H9 (cell line): ENCODE measurements around the gene IMP3. TPM values are rescaled to one million over a fixed set of nuclear protein-coding genes. Genes with fewer than 3 reads are reported as not detected.

Experiments
- DNase-seq: peaks from one replicate; pipeline ENCODE4 v3.0.0-alpha.2; 2017
- H2AFZ ChIP-seq: one replicate; pipeline ENCODE4 v1.6.1; 2013; ENCODE audit warnings: mild to moderate bottlenecking, low read length, control low read depth, moderate library complexity
- H2AK5ac ChIP-seq: 2 replicates; pipeline ENCODE4 v1.6.1; 2013; ENCODE audit warnings: low read length, control low read depth, mixed read lengths; ENCODE audit not compliant: insufficient read length
- H2BK120ac ChIP-seq: one replicate; pipeline ENCODE4 v1.6.1; 2013; ENCODE audit warnings: low read depth, mild to moderate bottlenecking, low read length, control low read depth, inconsistent platforms; ENCODE audit not compliant: poor library complexity, severe bottlenecking
- H2BK12ac ChIP-seq: 2 replicates; pipeline ENCODE4 v1.6.1; 2013; ENCODE audit warnings: low read length, control low read depth, mixed read lengths, low read depth; ENCODE audit not compliant: insufficient read length
- H2BK15ac ChIP-seq: 2 replicates; pipeline ENCODE4 v1.6.1; 2013; ENCODE audit warnings: low read depth, low read length, control low read depth
- H2BK20ac ChIP-seq: one replicate; pipeline ENCODE4 v1.6.1; 2013; ENCODE audit warnings: low read depth, mild to moderate bottlenecking, low read length, control low read depth, inconsistent platforms; ENCODE audit not compliant: poor library complexity, severe bottlenecking
- H2BK5ac ChIP-seq: 2 replicates; pipeline ENCODE4 v1.6.1; 2013; ENCODE audit warnings: low read length, control low read depth, mixed read lengths; ENCODE audit not compliant: insufficient read length
- H3K14ac ChIP-seq: 2 replicates; pipeline ENCODE4 v1.6.1; 2013; ENCODE audit warnings: low read length, control low read depth; ENCODE audit not compliant: insufficient read depth
- H3K18ac ChIP-seq: 2 replicates; pipeline ENCODE4 v1.6.1; 2013; ENCODE audit warnings: low read depth, mild to moderate bottlenecking, mixed read lengths, low read length, control low read depth; ENCODE audit not compliant: insufficient read length
- H3K23ac ChIP-seq: 2 replicates; pipeline ENCODE4 v1.6.1; 2013; ENCODE audit warnings: low read length, control low read depth, mixed read lengths, low read depth; ENCODE audit not compliant: insufficient read length
- H3K23me2 ChIP-seq: 2 replicates; pipeline ENCODE4 v1.6.1; 2013; ENCODE audit warnings: low read depth, mild to moderate bottlenecking, mixed read lengths, low read length, control low read depth; ENCODE audit not compliant: insufficient read length, poor library complexity, severe bottlenecking
- H3K27ac ChIP-seq: 2 replicates; pipeline ENCODE4 v1.5.1; 2013; ENCODE audit warnings: low read length, control low read depth, mixed read lengths, low read depth; ENCODE audit not compliant: insufficient read length
- H3K27me3 ChIP-seq: 2 replicates; pipeline ENCODE4 v1.6.1; 2013; ENCODE audit warnings: low read length, control low read depth, inconsistent platforms; ENCODE audit not compliant: insufficient read depth
- H3K4ac ChIP-seq: 2 replicates; pipeline ENCODE4 v1.6.1; 2013; ENCODE audit warnings: low read depth, mild to moderate bottlenecking, control low read depth, inconsistent platforms, low read length, moderate library complexity
- H3K4me1 ChIP-seq: 2 replicates; pipeline ENCODE4 v1.6.1; 2013; ENCODE audit warnings: low read length, control low read depth, inconsistent platforms; ENCODE audit not compliant: insufficient read depth
- H3K4me2 ChIP-seq: 2 replicates; pipeline ENCODE4 v1.6.1; 2013; ENCODE audit warnings: low read length, control low read depth, mixed read lengths; ENCODE audit not compliant: insufficient read length, insufficient read depth
- H3K56ac ChIP-seq: 2 replicates; pipeline ENCODE4 v1.6.1; 2013; ENCODE audit warnings: low read depth, mild to moderate bottlenecking, mixed read lengths, low read length, control low read depth; ENCODE audit not compliant: insufficient read length
- H3K79me1 ChIP-seq: 2 replicates; pipeline ENCODE4 v1.6.1; 2013; ENCODE audit warnings: low read depth, mild to moderate bottlenecking, moderate library complexity, low read length, control low read depth, inconsistent platforms; ENCODE audit not compliant: insufficient read depth, poor library complexity, severe bottlenecking
- H3K79me2 ChIP-seq: 2 replicates; pipeline ENCODE4 v1.6.1; 2013; ENCODE audit warnings: low read length, control low read depth, inconsistent platforms; ENCODE audit not compliant: insufficient read depth
- H3K9ac ChIP-seq: 2 replicates; pipeline ENCODE4 v1.6.1; 2013; ENCODE audit warnings: low read length, control low read depth, mixed read lengths; ENCODE audit not compliant: insufficient read length; ENCODE audit errors: extremely low read depth
- H3K9me3 ChIP-seq: one replicate; pipeline ENCODE4 v1.6.1; 2013; ENCODE audit warnings: low read depth, low read length, inconsistent platforms; ENCODE audit not compliant: control insufficient read depth
- H3T11ph ChIP-seq: one replicate; pipeline ENCODE4 v1.6.1; 2013; ENCODE audit warnings: mild to moderate bottlenecking, low read length, control low read depth, inconsistent platforms
- H4K20me1 ChIP-seq: one replicate; pipeline ENCODE4 v1.6.1; 2013; ENCODE audit not compliant: control insufficient read depth, insufficient read length, insufficient read depth
- H4K5ac ChIP-seq: 2 replicates; pipeline ENCODE4 v1.6.1; 2013; ENCODE audit warnings: low read depth, mild to moderate bottlenecking, mixed read lengths, low read length, control low read depth; ENCODE audit not compliant: insufficient read length
- H4K8ac ChIP-seq: replicated peaks from 2 replicates; pipeline ENCODE4 v1.6.1; 2013; ENCODE audit warnings: low read length, control low read depth, mixed read lengths, low read depth; ENCODE audit not compliant: insufficient read length
- H4K91ac ChIP-seq: 2 replicates; pipeline ENCODE4 v1.6.1; 2013; ENCODE audit warnings: low read depth, mild to moderate bottlenecking, moderate library complexity, mixed read lengths, low read length, control low read depth; ENCODE audit not compliant: insufficient read length
- H3K27ac Mint-ChIP-seq, 3 experiments: 2 replicates in 2 of 3; 3 replicates in 1 of 3; pipeline ENCODE4 v1.8.0; 2020 to 2021; ENCODE audit warnings: mixed read lengths in 3 of 3, mild to moderate bottlenecking in 1 of 3, moderate library complexity in 1 of 3
- H3K27me3 Mint-ChIP-seq: 2 replicates; pipeline ENCODE4 v1.8.0; 2021; ENCODE audit warnings: low read depth, mild to moderate bottlenecking, moderate library complexity, mixed read lengths
- H3K36me3 Mint-ChIP-seq, 3 experiments: 2 replicates in 2 of 3; 3 replicates in 1 of 3; pipeline ENCODE4 v1.8.0; 2020 to 2021; ENCODE audit warnings: low read depth in 3 of 3, mixed read lengths in 3 of 3; ENCODE audit not compliant: insufficient read depth in 1 of 3
- H3K4me1 Mint-ChIP-seq, 2 experiments: 2 replicates each; pipeline ENCODE4 v1.8.0; 2020; ENCODE audit warnings: mixed read lengths in 2 of 2
- H3K4me3 Mint-ChIP-seq, 2 experiments: 2 replicates in 1 of 2; 3 replicates in 1 of 2; pipeline ENCODE4 v1.8.0; 2020 to 2021; ENCODE audit warnings: mild to moderate bottlenecking in 2 of 2, mixed read lengths in 2 of 2, moderate library complexity in 1 of 2
- H3K9me3 Mint-ChIP-seq, 2 experiments: 2 replicates in 1 of 2; 3 replicates in 1 of 2; pipeline ENCODE4 v1.8.0; 2020; ENCODE audit warnings: mild to moderate bottlenecking in 2 of 2, mixed read lengths in 2 of 2, moderate library complexity in 1 of 2
- CTCF ChIP-seq: fragments of 200-600 bp; sonication (generic); conservative IDR thresholded peaks from 3 replicates; pipeline ENCODE4 v1.8.0; 2021; ENCODE audit warnings: antibody characterized with exemption, mild to moderate bottlenecking
- WGBS: extraction: QIAGEN DNeasy Blood & Tissue Kit; methylation state at CpG from one replicate; pipeline ENCODE4 v1.1.7; 2013; ENCODE audit warnings: missing lambda C conversion rate, low lambda C conversion rate, mixed read lengths; ENCODE audit not compliant: insufficient read length; ENCODE audit errors: extremely low coverage; 5-methylcytosine and 5-hydroxymethylcytosine counted together
- total RNA-seq: library from RNA; stranded (reverse); gene quantifications from 2 replicates; pipeline ENCODE4 v1.2.1, GENCODE V29; 2021

Gene IMP3
- total RNA-seq, 1 experiment from 2014 or later = 97.9 TPM

- H3K27me3 ChIP-seq = peaks cover 4% of the 10 kb centered on the region; the same call in 1 of the 2 replicates
- H3K14ac ChIP-seq = no peak overlapping the region
- no peaks in the 10 kb centered on the region for H3K79me1 ChIP-seq
- H2BK15ac ChIP-seq = no peak overlapping the region
- Mint-ChIP-seq H3K36me3 (peaks cover 10 to 30% (median 26%) of the 10 kb centered on the region in 3 experiments), H3K27me3 (peaks cover 23% of the 10 kb centered on the region), H3K9me3 (no peaks in the 10 kb centered on the region), H3K4me3 (peak overlapping the region; percentile 88 to 93), H3K4me1 (peaks cover 42 to 45% of the 10 kb centered on the region in 2 experiments), H3K27ac (no peak overlapping the region; a peak in 1 of 7 replicates)
- DNase-seq = peak; percentile 45
- no peak overlapping the region for H2BK20ac ChIP-seq
- H3K4me2 ChIP-seq = peak overlapping the region; percentile 86
- H3K27ac ChIP-seq = no peak overlapping the region
- no peak overlapping the region for H2BK12ac ChIP-seq
- H2AFZ ChIP-seq = no peak overlapping the region
- no peak overlapping the region for H3K23ac ChIP-seq
- H2BK5ac ChIP-seq = no peak overlapping the region
- H3K79me2 ChIP-seq = peaks cover 9% of the 10 kb centered on the region; the same call in 1 of the 2 replicates
- no peak overlapping the region for H2AK5ac ChIP-seq
- TF ChIP-seq CTCF = no peak
- peaks cover 17% of the 10 kb centered on the region for H3K23me2 ChIP-seq
- H4K91ac ChIP-seq = no peak overlapping the region
- H2BK120ac ChIP-seq = no peak overlapping the region
- peaks cover 3% of the 10 kb centered on the region; the same call in 1 of the 2 replicates for H3K4me1 ChIP-seq
- H3K18ac ChIP-seq = no peak overlapping the region
- no peak overlapping the region for H3T11ph ChIP-seq
- no peaks in the 10 kb centered on the region for H4K20me1 ChIP-seq
- no peak overlapping the region for H4K5ac ChIP-seq
- no peak overlapping the region for H3K4ac ChIP-seq
- H3K56ac ChIP-seq = no peak overlapping the region
- peak overlapping the region; percentile 36 for H3K9ac ChIP-seq
- H3K9me3 ChIP-seq = no peaks in the 10 kb centered on the region
- H4K8ac ChIP-seq = no peak overlapping the region
- WGBS = no CpG with 5 or more reads among the region's 26 CpGs
These were observed 6.9 kb upstream of the IMP3 start for GRCh38 chr15:75646944-75647364.
